HL-60/S4 treated with phorbol 12-myristate 13-acetate at 8.2 ng/mL for 4 days and 3 days (cell line): Measurements from ENCODE around the gene DLG5.
"Not testable (repeated sequence)": the region's sequence is repeated elsewhere in the genome, so short reads cannot be mapped to it uniquely, and the experiment has no call there.

Experiments
- in situ Hi-C: fragments of 300-500 bp; cut with MboI; formaldehyde crosslinking; loops from 2 replicates; pipeline ENCODE4 v1.15.0; 2022; ENCODE audit warnings: low sequenced_read_pairs

The DLG5 gene

GRCh38 chr10:77773631-77774426, 152.7 kb downstream of the DLG5 start:
- in situ Hi-C loops: no loop called here

- in situ Hi-C loops: not testable (repeated sequence)
These were observed 153.5 kb downstream of the DLG5 start for GRCh38 chr10:77772852-77773600.

DNA sequence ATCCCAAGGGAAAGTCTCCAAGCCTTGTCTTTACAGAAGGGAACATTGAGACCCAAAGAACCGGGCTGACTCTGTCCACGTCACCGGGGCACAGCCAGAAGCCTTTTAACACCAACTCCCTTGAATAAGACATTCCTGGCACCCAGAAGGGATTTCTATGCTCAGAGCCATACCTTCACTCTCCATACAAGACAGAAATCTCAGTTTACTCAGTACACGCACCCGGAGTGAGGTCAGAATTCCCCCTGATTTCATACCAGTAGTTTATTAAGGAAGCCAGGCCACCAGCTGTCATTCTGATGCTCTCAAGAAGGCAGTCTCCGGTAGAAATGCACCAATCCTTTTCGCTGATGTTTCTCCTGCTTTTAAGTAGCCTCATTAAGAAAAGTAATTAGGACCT, 154.7 kb downstream of the DLG5 start:
- in situ Hi-C loops: no loop called here

DNA sequence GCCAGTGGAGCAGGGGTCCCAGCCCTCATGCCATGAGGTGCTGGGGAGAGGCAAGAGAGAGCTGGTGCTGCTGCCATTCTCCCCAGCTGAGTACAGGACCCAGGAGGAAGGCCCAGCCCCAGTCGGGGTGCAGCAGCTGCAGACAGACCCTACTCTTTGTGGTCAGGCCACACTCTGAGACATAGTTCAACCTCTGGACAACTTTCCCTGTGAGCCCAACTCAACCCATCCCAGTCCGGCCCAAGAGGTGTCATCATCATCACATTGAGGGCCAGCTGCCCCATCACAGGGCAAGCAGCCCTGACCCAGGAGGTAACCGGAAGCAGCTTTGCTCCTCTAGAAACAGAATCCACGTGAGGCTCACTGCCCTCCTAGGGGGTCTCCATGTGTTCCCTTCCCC, 155.1 kb downstream of the DLG5 start:
- in situ Hi-C loops: no loop called here

- in situ Hi-C loops: no loop called here
These were observed 155.7 kb downstream of the DLG5 start for GRCh38 chr10:77770868-77771175.

GRCh38 chr10:77770081-77770867, 156.3 kb downstream of the DLG5 start:
- in situ Hi-C loops: no loop called here

DNA sequence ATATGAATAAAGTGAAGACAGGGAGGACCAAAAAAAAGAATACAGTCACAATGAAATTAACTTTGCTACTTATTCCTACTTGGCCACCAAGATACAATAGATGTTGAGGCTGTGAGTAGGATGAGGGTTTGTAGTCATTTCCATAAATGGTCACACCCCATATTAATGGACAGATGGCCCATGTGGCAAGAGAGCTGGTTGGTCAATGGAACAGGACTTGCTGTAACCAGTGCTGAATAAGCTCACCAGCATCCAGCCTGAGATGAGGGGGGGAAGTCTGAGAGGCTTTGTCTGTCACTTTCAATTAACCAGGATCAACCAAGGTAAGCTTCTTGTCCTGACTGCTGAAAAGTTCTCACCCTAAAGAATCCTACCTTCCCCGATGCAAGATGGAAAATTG, 158.5 kb downstream of the DLG5 start:
- in situ Hi-C loops: no loop called here

DNA sequence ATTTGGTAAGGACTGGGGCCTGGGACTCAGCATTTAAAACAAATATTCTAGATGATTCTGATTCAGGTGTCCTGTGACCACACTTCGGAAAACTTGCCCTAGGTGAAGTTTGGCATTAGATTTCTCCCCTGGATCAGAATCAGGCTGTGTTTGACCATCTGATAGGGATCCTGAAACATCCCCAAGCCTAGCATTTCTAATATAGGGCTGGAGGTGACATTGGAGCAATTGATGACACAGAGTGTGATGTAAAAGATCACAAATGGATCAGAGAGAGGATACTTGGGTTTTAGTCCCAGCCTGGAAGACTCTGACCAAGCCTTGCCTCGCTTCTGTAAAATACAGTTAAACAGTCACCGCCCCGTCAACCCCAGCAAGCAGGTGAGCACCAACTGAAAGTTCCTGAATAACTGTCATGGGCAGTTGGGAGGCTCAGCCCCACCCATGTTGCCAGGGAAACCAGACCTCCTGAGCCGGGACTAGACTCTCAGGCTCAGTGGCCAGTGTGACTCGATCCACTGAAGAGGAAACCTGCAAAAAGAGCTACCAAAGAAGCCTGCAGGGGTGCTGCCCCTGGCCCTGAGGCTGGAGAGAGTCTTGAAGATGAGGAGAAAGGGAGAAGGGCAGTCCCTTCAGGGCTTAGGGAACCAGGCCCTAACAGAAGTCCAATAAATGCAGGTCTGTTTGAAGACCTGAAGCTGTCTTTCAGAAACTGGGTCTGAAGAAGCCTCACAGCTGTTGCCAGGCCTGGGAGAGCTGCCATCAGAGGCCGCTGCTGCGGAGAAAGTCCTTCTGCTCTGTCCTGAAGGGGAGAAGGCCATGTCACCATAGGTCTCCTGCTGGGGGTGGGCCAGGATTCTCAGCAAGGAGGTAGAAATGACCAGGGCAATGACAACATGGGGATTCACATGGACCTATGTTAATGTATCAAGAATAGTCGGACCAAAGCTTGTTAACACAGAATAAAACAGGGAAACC, 162.8 kb downstream of the DLG5 start:
- in situ Hi-C loops: no loop called here

DNA sequence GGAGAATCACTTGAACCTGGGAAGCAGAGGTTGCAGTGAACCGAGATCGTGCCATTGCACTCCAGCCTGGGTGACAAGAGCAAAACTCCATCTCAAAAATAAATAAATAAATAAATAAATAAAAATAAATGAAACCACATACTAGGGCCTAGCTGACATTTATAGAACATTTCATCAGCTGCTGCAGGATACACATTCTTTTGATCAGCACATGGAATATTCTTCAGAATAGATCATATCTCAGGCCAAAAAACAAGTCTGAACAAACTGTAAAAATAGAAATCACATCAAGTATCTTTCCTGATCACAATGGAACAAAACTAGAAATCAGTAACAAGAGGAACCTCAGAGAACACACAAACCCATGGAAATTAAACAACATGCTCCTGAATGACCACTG, 168.1 kb downstream of the DLG5 start:
- in situ Hi-C loops: not testable (repeated sequence)

DNA sequence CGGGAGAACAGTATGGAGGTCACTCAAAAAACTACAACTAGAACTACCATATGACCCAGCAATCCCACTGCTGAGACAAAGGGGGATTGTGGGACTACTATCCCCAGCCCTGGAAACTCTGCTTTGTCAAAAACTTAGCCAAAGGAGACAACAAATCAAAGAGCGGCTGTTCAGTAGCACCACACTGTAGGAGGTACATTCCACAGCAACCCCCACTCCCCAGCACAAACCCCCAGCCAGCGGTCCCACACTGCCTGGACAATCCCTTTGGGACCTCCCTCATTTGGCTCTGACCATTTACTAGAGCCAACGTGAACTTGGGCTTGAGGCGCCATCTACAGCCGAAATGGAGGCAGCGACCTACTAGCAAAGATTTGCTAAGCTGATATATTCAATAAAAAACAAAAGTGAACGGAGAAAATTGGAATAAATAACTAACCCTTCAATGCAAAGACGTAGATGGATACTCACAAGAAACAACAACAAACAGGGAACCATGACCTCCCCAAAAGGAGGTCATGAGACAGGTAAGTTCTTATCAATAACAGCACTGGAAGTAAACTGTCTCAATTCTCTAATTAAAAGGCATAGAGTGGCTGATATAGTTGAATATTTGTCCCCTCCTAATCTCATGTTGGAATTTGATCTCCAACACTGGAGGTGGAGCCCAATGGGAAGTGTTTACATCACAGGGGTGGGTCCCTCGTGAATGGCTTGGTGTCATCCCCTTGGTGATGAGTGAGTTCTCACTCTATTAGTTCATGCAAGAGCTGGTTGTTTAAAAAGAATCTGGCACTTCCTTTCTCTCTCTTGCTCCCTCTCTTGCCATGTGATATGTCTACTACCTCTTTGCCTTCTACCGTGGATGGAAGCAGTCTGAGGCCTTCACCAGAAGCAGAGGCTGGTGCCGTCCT, 170.0 kb downstream of the DLG5 start:
- in situ Hi-C loops: no loop called here

GRCh38 chr10:77746047-77746707, 180.4 kb downstream of the DLG5 start:
- in situ Hi-C loops: no loop called here

DNA sequence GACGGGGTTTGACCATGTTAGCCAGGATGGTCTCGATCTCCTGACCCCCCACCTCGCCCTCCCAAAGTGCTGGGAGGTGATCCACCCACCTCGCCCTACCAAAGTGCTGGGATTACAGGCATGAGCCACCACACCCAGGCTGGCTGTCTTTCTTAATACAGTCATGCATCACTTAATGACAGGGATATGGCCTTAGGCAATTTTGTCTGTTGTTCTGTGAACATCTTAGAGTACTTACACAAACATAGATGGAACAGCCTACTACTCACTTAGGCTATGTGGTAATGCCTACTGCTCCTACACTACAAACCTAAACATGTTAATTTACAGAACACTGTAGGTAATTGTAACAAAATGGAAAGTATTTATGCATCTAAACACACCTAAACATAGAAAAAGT, 182.3 kb downstream of the DLG5 start:
- in situ Hi-C loops: no loop called here

DNA sequence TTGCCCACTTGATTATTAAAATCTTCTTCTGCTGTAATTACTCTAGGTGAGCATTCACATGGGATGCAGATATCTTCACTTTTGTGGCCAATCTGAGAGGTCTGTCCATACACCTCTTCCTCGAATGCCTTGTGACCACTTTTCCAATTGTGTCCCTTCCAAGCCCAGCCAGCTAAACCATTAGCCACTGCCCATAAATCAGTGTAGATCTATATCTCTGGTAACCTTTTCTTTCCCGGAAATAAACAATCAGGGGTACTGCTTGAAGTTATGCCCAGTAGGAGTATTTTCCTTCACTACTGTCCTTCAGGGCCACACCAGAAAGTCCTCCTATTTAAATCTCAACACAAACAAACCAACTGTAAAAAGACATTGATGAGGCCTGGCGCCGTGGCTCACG, 184.4 kb downstream of the DLG5 start:
- in situ Hi-C loops: no loop called here

GRCh38 chr10:77741746-77742145, 184.8 kb downstream of the DLG5 start:
- in situ Hi-C loops: no loop called here
